ENCODE data around the gene AXDND1.

Gene AXDND1

GRCh38 chr1:179550746-179551682 is 185.2 kb downstream of the AXDND1 start:
- no peak for FAIRE-seq
- DNase-seq (ENCODE audit: insufficient read length, low spot score), result peak; percentile 15

- DNase-seq (ENCODE audit: insufficient read length, low spot score) (no peak), FAIRE-seq (no peak)
Measured at GRCh38 chr1:179554427-179554826, 188.7 kb downstream of the AXDND1 start.

- no peak for DNase-seq (ENCODE audit: insufficient read length, low spot score)
- FAIRE-seq, result no peak
Measured at GRCh38 chr1:179558078-179558477, 192.3 kb downstream of the AXDND1 start.

- DNase-seq (ENCODE audit: insufficient read length, low spot score), result no peak
- FAIRE-seq, result no peak
Measured at GRCh38 chr1:179575497-179576314, 209.9 kb downstream of the AXDND1 start, which contains the start of gene NPHS2. NPHS2 (minus strand) TSS chr1:179575948; CDS start chr1:179575864, 84 bp downstream.

GRCh38 chr1:179576509-179576908 is 210.7 kb downstream of the AXDND1 start:
- no peak for FAIRE-seq
- DNase-seq (ENCODE audit: insufficient read length, low spot score), result no peak

- DNase-seq (ENCODE audit: insufficient read length, low spot score) (no peak), FAIRE-seq (no peak)
Measured at GRCh38 chr1:179583771-179584320, 218.1 kb downstream of the AXDND1 start.

GRCh38 chr1:179586107-179586823 is 220.5 kb downstream of the AXDND1 start:
- no peak for DNase-seq (ENCODE audit: insufficient read length, low spot score)
- no peak for FAIRE-seq

GRCh38 chr1:179587336-179587735 is 221.6 kb downstream of the AXDND1 start:
- DNase-seq (ENCODE audit: insufficient read length, low spot score) (no peak), FAIRE-seq (peak; percentile 55)

GRCh38 chr1:179588425-179589024 is 222.8 kb downstream of the AXDND1 start:
- no peak for FAIRE-seq
- no peak for DNase-seq (ENCODE audit: insufficient read length, low spot score)

- FAIRE-seq, result no peak
- DNase-seq (ENCODE audit: insufficient read length, low spot score), result no peak
Measured at GRCh38 chr1:179589509-179589908, 223.7 kb downstream of the AXDND1 start.

- FAIRE-seq (no peak), DNase-seq (ENCODE audit: insufficient read length, low spot score) (no peak)
Measured at GRCh38 chr1:179590671-179591070, 224.9 kb downstream of the AXDND1 start.

- DNase-seq (ENCODE audit: insufficient read length, low spot score) (no peak), FAIRE-seq (no peak)
Measured at GRCh38 chr1:179591253-179591591, 225.5 kb downstream of the AXDND1 start.

- DNase-seq (ENCODE audit: insufficient read length, low spot score) (no peak), FAIRE-seq (no peak)
Measured at GRCh38 chr1:179591592-179592580, 226.1 kb downstream of the AXDND1 start, which contains the start of gene TDRD5. TDRD5 (plus strand) TSS chr1:179591832; CDS start chr1:179592616, 784 bp downstream.

GRCh38 chr1:179598631-179599030 is 232.9 kb downstream of the AXDND1 start:
- FAIRE-seq (no peak), DNase-seq (ENCODE audit: insufficient read length, low spot score) (no peak)

GRCh38 chr1:179599623-179600249 is 234.0 kb downstream of the AXDND1 start:
- DNase-seq (ENCODE audit: insufficient read length, low spot score), result no peak
- peak; percentile 77 for FAIRE-seq

- DNase-seq (ENCODE audit: insufficient read length, low spot score) (no peak), FAIRE-seq (no peak)
Measured at GRCh38 chr1:179601093-179601492, 235.3 kb downstream of the AXDND1 start.
